ENCODE measurements around the gene CYB561D2. TPM values are rescaled to one million over a fixed set of nuclear protein-coding genes. Genes with fewer than 3 reads are reported as not detected.

Gene CYB561D2
- total RNA-seq, 1 experiment from 2014 or later, result 27.5 TPM

Other genes starting within 250 kb of the CYB561D2 start
- 69.6 TPM for gene SEMA3F, start 195.5 kb upstream of the CYB561D2 start, total RNA-seq (2021; ENCODE audit: unreplicated experiment)
- gene GNAT1, start 159.3 kb upstream of the CYB561D2 start, total RNA-seq (2021; ENCODE audit: unreplicated experiment), result not detected
- 6.0 TPM for gene SLC38A3, start 145.6 kb upstream of the CYB561D2 start, total RNA-seq (2021; ENCODE audit: unreplicated experiment)
- gene GNAI2, start 114.7 kb upstream of the CYB561D2 start, total RNA-seq (2021; ENCODE audit: unreplicated experiment), result 170 TPM
- 1.4 TPM for gene SEMA3B, start 81.7 kb upstream of the CYB561D2 start, total RNA-seq (2021; ENCODE audit: unreplicated experiment)
- not detected for gene LSMEM2, start 71.8 kb upstream of the CYB561D2 start, total RNA-seq (2021; ENCODE audit: unreplicated experiment)
- gene IFRD2, start 58.4 kb upstream of the CYB561D2 start, total RNA-seq (2021; ENCODE audit: unreplicated experiment), result 111 TPM
- gene HYAL3, start 51.5 kb upstream of the CYB561D2 start, total RNA-seq (2021; ENCODE audit: unreplicated experiment), result 3.9 TPM
- gene NAA80, start 51.5 kb upstream of the CYB561D2 start, total RNA-seq (2021; ENCODE audit: unreplicated experiment), result 7.2 TPM
- 0.18 TPM for gene HYAL1, start 47.3 kb upstream of the CYB561D2 start, total RNA-seq (2021; ENCODE audit: unreplicated experiment)
- 41.5 TPM for gene HYAL2, start 28.1 kb upstream of the CYB561D2 start, total RNA-seq (2021; ENCODE audit: unreplicated experiment)
- 35.3 TPM for gene TUSC2, start 22.6 kb upstream of the CYB561D2 start, total RNA-seq (2021; ENCODE audit: unreplicated experiment)
- gene RASSF1, start 10.0 kb upstream of the CYB561D2 start, total RNA-seq (2021; ENCODE audit: unreplicated experiment), result 17.4 TPM
- 3.6 TPM for gene ZMYND10, start 5.1 kb upstream of the CYB561D2 start, total RNA-seq (2021; ENCODE audit: unreplicated experiment)
- gene NPRL2, start 87 bp upstream of the CYB561D2 start, total RNA-seq (2021; ENCODE audit: unreplicated experiment), result 14.6 TPM
- gene TMEM115, start 8.7 kb downstream of the CYB561D2 start, total RNA-seq (2021; ENCODE audit: unreplicated experiment), result 30.2 TPM
- 0.59 TPM for gene CACNA2D2, start 152.8 kb downstream of the CYB561D2 start, total RNA-seq (2021; ENCODE audit: unreplicated experiment)
- gene C3orf18, start 216.9 kb downstream of the CYB561D2 start, total RNA-seq (2021; ENCODE audit: unreplicated experiment), result 5.0 TPM
- 12.1 TPM for gene HEMK1, start 218.7 kb downstream of the CYB561D2 start, total RNA-seq (2021; ENCODE audit: unreplicated experiment)